Transverse colon (tissue), 4 donors: ENCODE measurements around the gene COLEC12.

Source experiments
- CTCF ChIP-seq, 5 experiments: fragments of 200-600 bp in 3 of 5; fragments of 450-650 bp in 2 of 5; sonication (generic) in 3 of 5; IDR thresholded peaks; 1 replicate in 2 of 5; 2 replicates in 3 of 5; pipeline ENCODE4 v1.5.1; 2016 to 2017; ENCODE audit warnings: antibody characterized with exemption in 5 of 5, inconsistent platforms in 3 of 5, mild to moderate bottlenecking in 2 of 5, moderate library complexity in 1 of 5
- POLR2A ChIP-seq: fragments of 450-650 bp; IDR thresholded peaks from one replicate; pipeline ENCODE4 v1.6.1; 2016; ENCODE audit warnings: antibody characterized with exemption, mild to moderate bottlenecking, moderate library complexity
- POLR2AphosphoS5 ChIP-seq, 3 donors: sonication (generic); formaldehyde crosslinking; IDR thresholded peaks; one replicate each; pipeline ENCODE4 v1.6.1; 2016; ENCODE audit warnings: antibody characterized with exemption in 3 of 3

- TF ChIP-seq POLR2AphosphoS5 (IDR thresholded peaks at IDR 0.05) (no peak), CTCF (IDR thresholded peaks at IDR 0.05) (no peak), POLR2A (no peak)
Observed at GRCh38 chr18:332007-332406, 168.5 kb downstream of the COLEC12 start.
